Epithelial cell of proximal tubule (primary cell): ENCODE measurements around the gene NRP2. TPM values are rescaled to one million over a fixed set of nuclear protein-coding genes. Genes with fewer than 3 reads are reported as not detected.

ENCODE experiments used
- DNase-seq: peaks from one replicate; pipeline ENCODE4 v3.0.0-alpha.2; 2011; ENCODE audit warnings: low read depth
- H3K4me3 ChIP-seq: 2 replicates; pipeline ENCODE4 v1.5.1; 2011; ENCODE audit warnings: low read depth, mild to moderate bottlenecking, low read length
- total RNA-seq: library from RNA; depleted of rRNA; stranded (reverse); fragments of >200 nt; gene quantifications from 2 replicates; pipeline ENCODE4 v1.2.3, GENCODE V29; 2015
- TF ChIP-seq, protein P1 (sequence below): conservative IDR thresholded peaks from 2 replicates; pipeline ENCODE4 v1.5.1; 2012; ENCODE audit warnings: low read depth, mild to moderate bottlenecking, low read length

Gene NRP2
- total RNA-seq, 1 donor from 2014 or later: 36.5 TPM

DNA sequence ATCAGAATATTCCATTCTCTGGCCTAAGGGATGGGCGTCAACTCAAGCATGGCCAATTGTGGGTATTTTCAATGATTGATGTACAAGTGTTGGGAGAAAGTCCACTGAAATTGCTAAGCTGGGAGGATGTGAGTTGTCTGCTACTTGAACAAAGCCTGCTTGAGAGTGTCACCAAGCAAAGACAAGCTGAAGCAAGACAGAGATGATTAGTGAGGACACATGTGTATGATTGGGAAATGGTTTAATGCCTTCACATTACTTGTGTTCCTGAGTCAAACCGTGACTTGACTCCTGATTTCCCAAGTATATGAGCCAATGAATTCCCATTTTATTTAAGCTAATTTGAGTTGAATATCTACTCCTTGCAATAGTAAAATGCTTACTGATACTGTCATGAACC, 23.7 kb upstream of the NRP2 start:
- no peak overlapping the region for H3K4me3 ChIP-seq
- TF ChIP-seq, protein P1, sequence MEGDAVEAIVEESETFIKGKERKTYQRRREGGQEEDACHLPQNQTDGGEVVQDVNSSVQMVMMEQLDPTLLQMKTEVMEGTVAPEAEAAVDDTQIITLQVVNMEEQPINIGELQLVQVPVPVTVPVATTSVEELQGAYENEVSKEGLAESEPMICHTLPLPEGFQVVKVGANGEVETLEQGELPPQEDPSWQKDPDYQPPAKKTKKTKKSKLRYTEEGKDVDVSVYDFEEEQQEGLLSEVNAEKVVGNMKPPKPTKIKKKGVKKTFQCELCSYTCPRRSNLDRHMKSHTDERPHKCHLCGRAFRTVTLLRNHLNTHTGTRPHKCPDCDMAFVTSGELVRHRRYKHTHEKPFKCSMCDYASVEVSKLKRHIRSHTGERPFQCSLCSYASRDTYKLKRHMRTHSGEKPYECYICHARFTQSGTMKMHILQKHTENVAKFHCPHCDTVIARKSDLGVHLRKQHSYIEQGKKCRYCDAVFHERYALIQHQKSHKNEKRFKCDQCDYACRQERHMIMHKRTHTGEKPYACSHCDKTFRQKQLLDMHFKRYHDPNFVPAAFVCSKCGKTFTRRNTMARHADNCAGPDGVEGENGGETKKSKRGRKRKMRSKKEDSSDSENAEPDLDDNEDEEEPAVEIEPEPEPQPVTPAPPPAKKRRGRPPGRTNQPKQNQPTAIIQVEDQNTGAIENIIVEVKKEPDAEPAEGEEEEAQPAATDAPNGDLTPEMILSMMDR: no peak
- DNase-seq: no peak

DNA sequence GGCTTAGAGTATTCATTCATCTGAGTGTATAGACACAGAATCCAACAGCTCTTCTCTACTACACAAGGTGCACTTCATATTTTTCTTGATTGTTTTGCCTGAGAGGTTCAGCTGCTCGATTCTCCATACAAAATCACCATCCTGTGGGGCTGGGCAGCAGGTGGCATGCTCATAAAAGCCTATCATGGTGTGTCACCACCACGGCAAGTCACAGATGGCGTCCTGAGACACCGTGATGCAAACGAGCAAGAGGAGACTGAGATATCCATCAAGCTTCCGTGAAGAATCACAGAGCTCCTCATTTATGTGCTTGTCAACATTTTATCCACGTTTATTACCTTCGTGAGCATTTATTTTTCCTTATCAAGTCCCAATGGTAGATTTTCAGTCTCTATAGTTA, 22.4 kb upstream of the NRP2 start:
- H3K4me3 ChIP-seq: no peak overlapping the region
- no peak for DNase-seq
- TF ChIP-seq, protein P1: no peak

- TF ChIP-seq, protein P1: no peak
- no peak for DNase-seq
- H3K4me3 ChIP-seq: no peak overlapping the region
Measured at GRCh38 chr2:205660521-205661124, 21.7 kb upstream of the NRP2 start.

- DNase-seq: no peak
- TF ChIP-seq, protein P1: no peak
- H3K4me3 ChIP-seq: no peak overlapping the region
Measured at GRCh38 chr2:205661281-205661680, 21.0 kb upstream of the NRP2 start.

DNA sequence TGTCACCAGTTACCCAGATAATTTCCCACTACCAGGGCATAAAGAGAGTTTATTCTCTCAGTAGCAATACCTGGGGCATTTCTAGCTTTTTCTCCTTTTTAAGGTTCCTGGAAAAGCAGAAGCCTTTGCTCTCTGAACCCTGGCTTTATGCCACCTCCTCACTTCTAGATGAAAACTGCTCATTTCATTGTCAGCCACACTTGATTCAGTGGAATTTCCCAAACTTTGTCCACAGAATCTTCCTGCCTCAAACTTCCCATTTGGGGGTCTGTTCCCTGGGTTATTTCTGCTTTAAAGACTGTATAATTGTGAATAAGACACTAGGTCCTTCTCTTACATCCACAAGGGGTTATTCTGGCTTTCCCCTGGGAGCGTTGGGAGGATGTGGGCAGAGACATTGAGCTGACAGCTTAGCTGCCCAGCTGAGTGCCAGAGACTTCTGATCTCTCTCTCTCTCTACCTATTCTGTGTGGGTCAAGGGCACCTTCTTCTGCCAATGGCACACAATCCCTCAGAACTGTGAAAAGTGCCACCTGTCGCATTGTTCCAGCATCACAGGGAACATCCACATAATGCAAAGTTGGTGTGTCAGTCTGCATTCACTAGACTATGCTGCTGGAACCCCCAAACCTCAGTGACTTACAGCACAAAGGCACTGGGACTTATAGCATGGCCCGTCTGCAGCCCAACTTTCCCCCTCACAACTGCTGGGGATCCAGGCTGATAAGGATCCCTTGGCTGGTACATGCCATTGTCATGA, 19.9 kb upstream of the NRP2 start:
- no peak overlapping the region for H3K4me3 ChIP-seq
- TF ChIP-seq, protein P1: no peak
- no peak for DNase-seq

DNA sequence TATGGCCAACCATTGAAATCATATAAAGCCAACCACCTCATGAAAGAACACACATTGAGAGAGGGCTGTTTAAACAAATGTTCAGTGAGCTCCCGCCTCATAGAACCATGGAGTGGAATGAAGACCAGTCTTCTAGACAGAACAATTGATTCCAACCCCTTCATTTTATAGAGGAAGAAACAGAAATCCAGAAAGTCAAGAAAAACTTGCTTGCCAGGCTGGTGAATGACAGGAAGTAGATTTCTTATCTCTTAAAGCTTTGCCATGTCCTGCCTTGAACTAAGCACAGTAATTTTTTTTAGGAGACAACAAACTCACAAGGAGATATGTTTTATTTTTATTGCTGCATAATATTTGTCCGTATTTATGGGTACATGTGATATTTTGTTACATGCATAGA, 16.5 kb upstream of the NRP2 start:
- H3K4me3 ChIP-seq: no peak overlapping the region
- DNase-seq: no peak
- TF ChIP-seq, protein P1: no peak

GRCh38 chr2:205670292-205670691, 12.0 kb upstream of the NRP2 start:
- TF ChIP-seq, protein P1: no peak
- DNase-seq: no peak
- H3K4me3 ChIP-seq: no peak overlapping the region
